Kidney epithelial cell (primary cell): Measurements from ENCODE around the gene CARM1. TPM values are rescaled to one million over a fixed set of nuclear protein-coding genes. Genes with fewer than 3 reads are reported as not detected.
A peak's percentile ranks its signal among the peaks of the same experiment; 100 is the strongest.
"Not testable (repeated sequence)": the region's sequence is repeated elsewhere in the genome, so short reads cannot be mapped to it uniquely, and the experiment has no call there.

Source experiments
- DNase-seq: peaks from one replicate; pipeline ENCODE4 v3.0.0-alpha.2; 2010; ENCODE audit warnings: low read depth
- H3K27me3 ChIP-seq: 2 replicates; pipeline ENCODE4 v1.6.0; 2011; ENCODE audit warnings: low read length; ENCODE audit not compliant: control insufficient read depth, insufficient read depth
- H3K36me3 ChIP-seq: 2 replicates; pipeline ENCODE4 v1.5.1; 2011; ENCODE audit warnings: low read length; ENCODE audit not compliant: control insufficient read depth, insufficient read depth
- H3K4me3 ChIP-seq: 2 replicates; pipeline ENCODE4 v1.5.1; 2011; ENCODE audit warnings: low read depth, mild to moderate bottlenecking, control low read depth, low read length
- CTCF ChIP-seq: IDR thresholded peaks from 2 replicates; pipeline ENCODE4 v1.5.1; 2011; ENCODE audit warnings: mild to moderate bottlenecking, moderate library complexity, low read length, control low read depth, inconsistent platforms; ENCODE audit not compliant: insufficient read depth, poor library complexity, severe bottlenecking
- total RNA-seq: library from RNA; depleted of rRNA; stranded (reverse); fragments of >200 nt; gene quantifications from 2 replicates; pipeline ENCODE4 v1.2.3, GENCODE V29; 2015

Gene CARM1
- total RNA-seq, 1 donor from 2014 or later = 36.2 TPM

DNA sequence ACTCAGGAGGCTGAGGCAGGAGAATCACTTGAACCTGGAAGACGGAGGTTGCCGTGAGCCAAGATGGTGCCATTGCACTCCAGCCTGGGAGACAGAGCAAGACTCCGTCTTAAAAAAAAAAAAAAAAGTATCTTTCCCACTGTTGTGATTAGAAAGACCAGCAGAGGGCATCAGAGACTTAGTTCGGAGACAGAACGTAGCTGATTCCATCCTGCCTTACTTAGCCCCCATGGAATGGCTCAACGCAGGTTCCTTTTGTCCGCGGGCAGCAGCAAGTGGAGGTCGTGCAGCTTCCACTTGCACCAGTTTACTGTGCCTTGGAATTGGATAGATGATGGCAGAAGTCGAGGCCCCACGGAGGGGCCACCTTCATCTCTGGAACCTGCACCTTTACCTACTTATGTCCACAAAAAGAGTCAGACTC, 65.3 kb downstream of the CARM1 start:
- no peak overlapping the region for H3K4me3 ChIP-seq
- peak; percentile 71 for TF ChIP-seq CTCF

GRCh38 chr19:10941649-10942048, 70.3 kb downstream of the CARM1 start:
- not testable (repeated sequence) for DNase-seq, H3K27me3 ChIP-seq, H3K4me3 ChIP-seq, H3K36me3 ChIP-seq

More for the DNA sequence above, 65.3 kb downstream of the CARM1 start:
- Histone ChIP-seq H3K36me3 (no peaks in the 10 kb centered on the region), H3K27me3 (no peaks in the 10 kb centered on the region)
- DNase-seq = peak; percentile 50

DNA sequence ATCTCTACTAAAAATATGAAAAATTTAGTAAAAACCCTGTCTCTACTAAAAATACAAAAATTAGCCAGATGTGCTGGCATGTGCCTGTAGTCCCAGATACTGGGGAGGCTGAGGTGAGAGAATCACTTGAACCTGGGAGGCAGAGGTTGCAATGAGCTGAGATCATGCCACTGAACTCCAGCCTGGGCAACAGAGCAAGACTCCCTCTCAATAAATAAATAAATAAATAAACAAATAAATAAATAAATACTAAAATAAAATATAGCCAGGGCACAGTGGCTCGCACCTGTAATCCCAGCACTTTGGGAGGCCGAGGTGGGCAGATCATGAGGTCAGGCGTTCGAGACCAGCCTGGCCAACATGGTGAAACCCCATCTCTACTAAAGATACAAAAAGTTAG, 72.1 kb downstream of the CARM1 start:
- not testable (repeated sequence) for H3K36me3 ChIP-seq

GRCh38 chr19:10945264-10945663, 73.9 kb downstream of the CARM1 start:
- TF ChIP-seq CTCF = no peak
- no peaks in the 10 kb centered on the region for H3K27me3 ChIP-seq
- no peak for DNase-seq
- H3K4me3 ChIP-seq = no peak overlapping the region
- H3K36me3 ChIP-seq = no peaks in the 10 kb centered on the region

More for the DNA sequence above, 72.1 kb downstream of the CARM1 start:
- not testable (repeated sequence) for H3K27me3 ChIP-seq, H3K4me3 ChIP-seq, DNase-seq

DNA sequence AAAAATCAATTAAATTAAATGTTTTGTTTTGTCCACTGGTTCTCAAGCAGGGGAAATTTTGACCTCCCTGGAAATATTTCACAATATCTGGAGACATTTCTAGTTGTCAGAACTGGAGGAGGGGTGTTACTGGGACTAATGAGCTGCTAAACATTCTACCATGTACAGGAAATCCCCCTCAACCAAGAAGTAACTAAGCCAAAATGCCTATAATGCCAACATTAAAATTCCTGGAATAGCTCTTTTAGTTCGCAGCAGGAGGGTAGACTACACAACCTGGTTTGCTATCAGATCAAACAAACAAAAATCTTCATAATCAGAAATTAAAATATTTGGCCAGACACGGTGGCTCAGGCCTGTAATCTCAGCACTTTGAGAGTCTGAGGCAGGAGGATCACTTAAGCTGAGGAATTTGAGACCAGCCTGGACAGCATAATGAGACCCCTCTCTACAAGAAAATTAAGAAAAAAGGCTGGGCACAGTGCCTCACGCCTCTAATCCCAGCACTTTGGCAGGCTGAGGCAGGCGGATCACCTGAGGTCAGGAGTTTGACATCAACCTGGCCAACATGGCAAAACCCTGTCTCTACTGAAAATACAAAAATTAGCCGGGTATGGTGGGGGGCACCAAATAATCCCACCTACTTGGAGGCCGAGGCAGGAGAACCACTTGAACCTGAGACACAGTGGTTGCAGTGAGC, 75.8 kb downstream of the CARM1 start:
- Histone ChIP-seq H3K4me3 (no peak overlapping the region), H3K36me3 (no peaks in the 10 kb centered on the region), H3K27me3 (no peaks in the 10 kb centered on the region)
- no peak for DNase-seq
- no peak for TF ChIP-seq CTCF

- H3K27me3 ChIP-seq = no peaks in the 10 kb centered on the region
- no peak for DNase-seq
- no peak for TF ChIP-seq CTCF
- H3K36me3 ChIP-seq = no peaks in the 10 kb centered on the region
- H3K4me3 ChIP-seq = no peak overlapping the region
These were observed 81.5 kb downstream of the CARM1 start for GRCh38 chr19:10952809-10953208.

GRCh38 chr19:10959277-10959968, 88.1 kb downstream of the CARM1 start:
- not testable (repeated sequence) for DNase-seq, H3K36me3 ChIP-seq, H3K4me3 ChIP-seq, H3K27me3 ChIP-seq
